Measurements from ENCODE around the gene CALD1.

Gene CALD1

DNA sequence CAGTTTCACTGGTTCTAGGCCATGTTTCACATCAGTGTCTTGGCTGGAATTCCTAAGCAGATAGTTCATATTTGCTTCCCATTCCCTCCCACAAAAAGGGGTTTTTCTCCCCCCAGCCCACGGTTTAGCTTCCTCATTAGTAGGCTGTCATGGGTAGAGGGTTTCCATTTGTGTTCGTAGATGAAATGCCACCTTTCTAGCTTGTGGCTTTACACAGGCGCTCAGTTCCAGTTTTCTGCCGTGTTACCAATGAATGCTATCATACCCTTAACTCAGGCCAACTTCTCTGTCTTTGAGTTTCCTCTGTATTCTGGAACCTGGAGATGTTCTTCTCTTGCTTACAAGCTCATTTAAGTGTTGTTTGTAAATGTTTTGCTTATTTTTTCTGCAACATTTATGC is 26.8 kb downstream of the CALD1 start:
- TF ChIP-seq, protein P1, sequence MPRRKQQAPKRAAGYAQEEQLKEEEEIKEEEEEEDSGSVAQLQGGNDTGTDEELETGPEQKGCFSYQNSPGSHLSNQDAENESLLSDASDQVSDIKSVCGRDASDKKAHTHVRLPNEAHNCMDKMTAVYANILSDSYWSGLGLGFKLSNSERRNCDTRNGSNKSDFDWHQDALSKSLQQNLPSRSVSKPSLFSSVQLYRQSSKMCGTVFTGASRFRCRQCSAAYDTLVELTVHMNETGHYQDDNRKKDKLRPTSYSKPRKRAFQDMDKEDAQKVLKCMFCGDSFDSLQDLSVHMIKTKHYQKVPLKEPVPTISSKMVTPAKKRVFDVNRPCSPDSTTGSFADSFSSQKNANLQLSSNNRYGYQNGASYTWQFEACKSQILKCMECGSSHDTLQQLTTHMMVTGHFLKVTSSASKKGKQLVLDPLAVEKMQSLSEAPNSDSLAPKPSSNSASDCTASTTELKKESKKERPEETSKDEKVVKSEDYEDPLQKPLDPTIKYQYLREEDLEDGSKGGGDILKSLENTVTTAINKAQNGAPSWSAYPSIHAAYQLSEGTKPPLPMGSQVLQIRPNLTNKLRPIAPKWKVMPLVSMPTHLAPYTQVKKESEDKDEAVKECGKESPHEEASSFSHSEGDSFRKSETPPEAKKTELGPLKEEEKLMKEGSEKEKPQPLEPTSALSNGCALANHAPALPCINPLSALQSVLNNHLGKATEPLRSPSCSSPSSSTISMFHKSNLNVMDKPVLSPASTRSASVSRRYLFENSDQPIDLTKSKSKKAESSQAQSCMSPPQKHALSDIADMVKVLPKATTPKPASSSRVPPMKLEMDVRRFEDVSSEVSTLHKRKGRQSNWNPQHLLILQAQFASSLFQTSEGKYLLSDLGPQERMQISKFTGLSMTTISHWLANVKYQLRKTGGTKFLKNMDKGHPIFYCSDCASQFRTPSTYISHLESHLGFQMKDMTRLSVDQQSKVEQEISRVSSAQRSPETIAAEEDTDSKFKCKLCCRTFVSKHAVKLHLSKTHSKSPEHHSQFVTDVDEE (CRISPR knock-in tag; IDR thresholded peaks at IDR 0.05) = no peak
- no peak for TF ChIP-seq ARNTL (CRISPR knock-in tag; IDR thresholded peaks at IDR 0.05; ENCODE audit: borderline replicate concordance, low read depth)
- TF ChIP-seq ZC3H10 (CRISPR knock-in tag; IDR thresholded peaks at IDR 0.05) = no peak
- no peak for TF ChIP-seq TOX (CRISPR knock-in tag; IDR thresholded peaks at IDR 0.05; ENCODE audit: borderline replicate concordance)
- TF ChIP-seq RARB (CRISPR knock-in tag; IDR thresholded peaks at IDR 0.05) = no peak
- TF ChIP-seq CSDC2 (CRISPR knock-in tag; IDR thresholded peaks at IDR 0.05) = no peak
- no peak for TF ChIP-seq ZNF565 (CRISPR knock-in tag; conservative IDR thresholded peaks at IDR 0.05; ENCODE audit: low read depth)
- TF ChIP-seq, protein P2, sequence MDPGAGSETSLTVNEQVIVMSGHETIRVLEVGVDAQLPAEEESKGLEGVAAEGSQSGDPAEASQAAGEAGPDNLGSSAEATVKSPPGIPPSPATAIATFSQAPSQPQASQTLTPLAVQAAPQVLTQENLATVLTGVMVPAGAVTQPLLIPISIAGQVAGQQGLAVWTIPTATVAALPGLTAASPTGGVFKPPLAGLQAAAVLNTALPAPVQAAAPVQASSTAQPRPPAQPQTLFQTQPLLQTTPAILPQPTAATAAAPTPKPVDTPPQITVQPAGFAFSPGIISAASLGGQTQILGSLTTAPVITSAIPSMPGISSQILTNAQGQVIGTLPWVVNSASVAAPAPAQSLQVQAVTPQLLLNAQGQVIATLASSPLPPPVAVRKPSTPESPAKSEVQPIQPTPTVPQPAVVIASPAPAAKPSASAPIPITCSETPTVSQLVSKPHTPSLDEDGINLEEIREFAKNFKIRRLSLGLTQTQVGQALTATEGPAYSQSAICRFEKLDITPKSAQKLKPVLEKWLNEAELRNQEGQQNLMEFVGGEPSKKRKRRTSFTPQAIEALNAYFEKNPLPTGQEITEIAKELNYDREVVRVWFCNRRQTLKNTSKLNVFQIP (CRISPR knock-in tag; IDR thresholded peaks at IDR 0.05; ENCODE audit: borderline replicate concordance, low read depth) = no peak
- ATAC-seq = no peak

DNA sequence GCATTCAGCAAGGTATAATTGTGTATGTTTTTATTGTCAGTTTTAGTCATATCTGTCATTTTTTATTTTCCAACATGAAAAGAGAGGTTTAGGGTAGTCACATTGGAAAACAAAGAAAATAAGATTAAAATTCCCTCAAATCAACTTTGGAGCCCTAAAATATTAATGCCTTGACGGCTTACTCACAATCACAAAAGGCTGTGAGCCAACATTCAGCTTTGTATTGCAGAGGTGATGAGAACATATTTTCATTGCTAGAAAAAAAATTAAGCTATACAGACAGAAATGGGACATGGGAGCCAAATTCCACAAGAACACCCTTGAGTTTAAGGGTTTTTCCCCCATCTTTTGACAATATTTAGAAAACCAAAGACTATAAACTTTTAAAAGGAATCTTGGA is 30.2 kb downstream of the CALD1 start:
- no peak for ATAC-seq
- no peak for TF ChIP-seq ZNF8 (CRISPR knock-in tag; IDR thresholded peaks at IDR 0.05)

DNA sequence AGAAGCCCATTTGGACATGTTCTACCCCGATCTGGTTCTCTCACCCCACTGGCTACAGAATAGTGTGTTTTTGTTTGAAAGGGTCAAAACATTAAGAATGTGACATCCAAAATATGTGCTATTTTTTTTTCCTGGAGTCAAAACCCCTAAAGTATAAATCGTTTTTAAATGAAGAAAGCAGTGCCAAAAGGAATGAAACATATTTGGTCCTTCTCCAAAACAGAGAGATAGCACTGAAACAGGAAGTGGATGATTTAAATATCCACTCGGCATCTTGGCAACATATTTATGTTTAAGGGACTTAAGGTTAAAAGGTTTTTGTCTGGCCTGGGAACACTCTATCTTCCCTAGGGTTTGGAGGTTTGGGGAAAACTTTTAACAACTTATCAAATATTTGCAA is 32.3 kb downstream of the CALD1 start:
- peak; percentile 15 for ATAC-seq
- TF ChIP-seq CSDC2 (CRISPR knock-in tag; IDR thresholded peaks at IDR 0.05) = no peak
- TF ChIP-seq ZNF565 (CRISPR knock-in tag; conservative IDR thresholded peaks at IDR 0.05; ENCODE audit: low read depth) = no peak
- TF ChIP-seq ISL1 (CRISPR knock-in tag; IDR thresholded peaks at IDR 0.05) = peak; percentile 87
- TF ChIP-seq, protein P1 (CRISPR knock-in tag; IDR thresholded peaks at IDR 0.05) = no peak

DNA sequence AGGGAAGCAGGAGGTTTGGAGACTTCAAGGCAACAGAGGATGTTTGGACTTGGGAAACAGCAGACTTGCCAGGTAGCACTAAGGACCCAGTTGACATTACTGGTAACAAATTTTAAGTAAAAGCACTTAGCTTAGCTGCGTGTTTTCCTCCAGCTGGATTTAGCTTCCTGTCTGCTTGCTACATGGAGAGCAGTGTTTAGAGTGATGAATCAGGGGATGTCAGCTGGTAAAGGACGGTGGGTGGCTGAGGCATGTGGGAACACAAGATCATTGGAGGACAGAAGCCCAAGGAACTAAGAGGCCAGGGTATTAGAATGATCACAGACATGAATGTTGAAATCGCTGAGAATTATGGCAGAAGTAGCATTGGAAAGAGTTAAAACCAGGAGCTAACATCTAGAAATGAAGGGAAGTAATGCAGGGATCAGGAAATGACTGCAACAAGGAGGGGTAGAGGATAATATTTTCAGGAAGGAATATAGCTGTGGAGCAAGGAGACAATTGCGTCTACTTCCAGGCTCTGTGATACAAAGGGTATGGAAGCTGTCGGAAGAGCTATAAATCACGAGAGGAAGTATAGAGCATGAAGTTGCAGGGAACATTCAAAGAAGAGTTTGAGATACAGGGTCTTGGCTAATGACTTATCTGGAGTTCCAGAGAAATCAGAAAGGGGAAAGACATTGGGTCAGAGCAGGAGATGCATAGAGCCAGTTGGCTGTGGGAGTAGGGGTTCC is 34.4 kb downstream of the CALD1 start:
- no peak for ATAC-seq
- TF ChIP-seq PPARA (CRISPR knock-in tag; IDR thresholded peaks at IDR 0.05; ENCODE audit: borderline replicate concordance) (no peak), BACH2 (CRISPR knock-in tag; IDR thresholded peaks at IDR 0.05; ENCODE audit: borderline replicate concordance) (no peak), ZC3H10 (CRISPR knock-in tag; IDR thresholded peaks at IDR 0.05) (no peak), ESRRG (CRISPR knock-in tag; IDR thresholded peaks at IDR 0.05) (no peak), CSDC2 (CRISPR knock-in tag; IDR thresholded peaks at IDR 0.05) (no peak), ZNF70 (CRISPR knock-in tag; IDR thresholded peaks at IDR 0.05) (no peak), ARNTL (CRISPR knock-in tag; IDR thresholded peaks at IDR 0.05; ENCODE audit: borderline replicate concordance, low read depth) (no peak), ZNF565 (CRISPR knock-in tag; conservative IDR thresholded peaks at IDR 0.05; ENCODE audit: low read depth) (no peak), TOX (CRISPR knock-in tag; IDR thresholded peaks at IDR 0.05; ENCODE audit: borderline replicate concordance) (no peak)

DNA sequence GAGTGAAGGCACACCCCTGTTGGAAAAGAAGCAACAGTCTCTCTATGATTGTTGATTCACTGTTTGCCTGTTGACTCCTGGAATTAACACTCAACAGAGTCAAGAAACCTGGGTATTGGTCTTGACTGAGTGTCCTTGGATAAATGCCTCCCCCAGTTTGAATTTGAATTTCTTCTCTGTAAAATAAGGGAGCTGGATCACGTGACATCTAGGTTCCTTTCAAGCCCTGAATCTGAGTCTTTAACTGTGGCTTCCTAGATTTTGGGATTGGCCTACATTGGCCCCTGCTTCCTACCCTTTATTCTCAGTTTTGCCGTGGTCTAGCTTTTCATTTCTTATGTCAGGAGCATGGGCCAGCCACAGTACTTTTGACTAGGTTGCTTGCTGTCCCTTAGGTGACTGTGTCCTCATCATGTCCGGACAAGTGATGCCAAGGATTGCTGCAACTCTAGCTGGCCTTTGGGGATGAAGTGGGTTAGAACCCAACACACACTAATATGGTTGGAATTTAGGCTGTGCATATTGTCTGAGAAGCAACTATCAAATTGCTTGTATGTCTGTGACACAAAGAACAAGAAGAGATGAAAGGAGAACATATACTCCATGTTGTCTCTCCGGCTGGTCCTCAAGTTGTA is 35.4 kb downstream of the CALD1 start:
- ATAC-seq = no peak
- TF ChIP-seq RARB (CRISPR knock-in tag; IDR thresholded peaks at IDR 0.05) = no peak
- TF ChIP-seq ZFP3 (CRISPR knock-in tag; IDR thresholded peaks at IDR 0.05) = no peak
- no peak for TF ChIP-seq CSDC2 (CRISPR knock-in tag; IDR thresholded peaks at IDR 0.05)
- no peak for TF ChIP-seq OSR1 (CRISPR knock-in tag; IDR thresholded peaks at IDR 0.05)
- no peak for TF ChIP-seq ISL1 (CRISPR knock-in tag; IDR thresholded peaks at IDR 0.05)
- TF ChIP-seq ZC3H10 (CRISPR knock-in tag; IDR thresholded peaks at IDR 0.05) = no peak

All from SK-N-SH treated with all-trans-retinoic acid at 6 μM for 48 hours (cell line).